ENCODE results near the gene STK10. TPM values are rescaled to one million over a fixed set of nuclear protein-coding genes. Genes with fewer than 3 reads are reported as not detected.

STK10 gene
- total RNA-seq, 1 experiment from 2014 or later, result 22.9 TPM

DNA sequence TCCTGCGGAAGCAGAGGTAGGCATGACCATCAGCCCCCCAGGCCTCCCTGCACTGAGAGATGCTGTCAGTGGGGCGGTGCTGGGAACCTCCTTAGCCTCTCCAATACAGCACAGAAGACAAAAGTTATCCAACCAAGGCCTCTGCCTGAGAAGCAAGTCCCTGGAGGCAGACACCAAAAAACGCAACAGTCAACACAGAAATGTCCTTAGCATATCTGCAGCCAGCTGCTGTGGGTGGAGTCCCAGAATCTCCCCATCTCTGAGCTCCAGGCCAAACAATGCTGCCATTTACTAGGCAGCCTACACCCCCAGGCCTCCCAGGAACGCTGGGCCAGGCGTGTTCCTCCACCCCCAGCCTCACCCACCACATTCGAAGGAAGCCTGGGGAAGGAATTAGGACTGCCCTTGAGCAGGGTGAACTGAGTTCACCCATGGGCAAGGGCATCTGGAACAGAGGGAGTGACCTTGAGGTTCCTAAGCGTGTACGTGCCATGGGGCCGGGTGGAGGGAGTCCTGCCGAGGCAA is 43.7 kb downstream of the STK10 start:
- H3K9me2 ChIP-seq (ENCODE audit: insufficient read depth), result no peaks in the 10 kb centered on the region
- H2AFZ ChIP-seq (ENCODE audit: low read depth, low read length, poor library complexity, severe bottlenecking), result no peak overlapping the region
- no peaks in the 10 kb centered on the region for H4K20me1 ChIP-seq (ENCODE audit: insufficient read depth)
- DNase-seq (ENCODE audit: low read depth, low spot score) (no peak), ATAC-seq (no peak)
- H3K9ac ChIP-seq (ENCODE audit: low read length), result no peak overlapping the region
- CTCF ChIA-PET, result no interaction called here
- H3K4me2 ChIP-seq (ENCODE audit: low read length), result no peak overlapping the region
- BruUV-seq (replicated peaks), result no TSS peak
- TF ChIP-seq, protein P1, sequence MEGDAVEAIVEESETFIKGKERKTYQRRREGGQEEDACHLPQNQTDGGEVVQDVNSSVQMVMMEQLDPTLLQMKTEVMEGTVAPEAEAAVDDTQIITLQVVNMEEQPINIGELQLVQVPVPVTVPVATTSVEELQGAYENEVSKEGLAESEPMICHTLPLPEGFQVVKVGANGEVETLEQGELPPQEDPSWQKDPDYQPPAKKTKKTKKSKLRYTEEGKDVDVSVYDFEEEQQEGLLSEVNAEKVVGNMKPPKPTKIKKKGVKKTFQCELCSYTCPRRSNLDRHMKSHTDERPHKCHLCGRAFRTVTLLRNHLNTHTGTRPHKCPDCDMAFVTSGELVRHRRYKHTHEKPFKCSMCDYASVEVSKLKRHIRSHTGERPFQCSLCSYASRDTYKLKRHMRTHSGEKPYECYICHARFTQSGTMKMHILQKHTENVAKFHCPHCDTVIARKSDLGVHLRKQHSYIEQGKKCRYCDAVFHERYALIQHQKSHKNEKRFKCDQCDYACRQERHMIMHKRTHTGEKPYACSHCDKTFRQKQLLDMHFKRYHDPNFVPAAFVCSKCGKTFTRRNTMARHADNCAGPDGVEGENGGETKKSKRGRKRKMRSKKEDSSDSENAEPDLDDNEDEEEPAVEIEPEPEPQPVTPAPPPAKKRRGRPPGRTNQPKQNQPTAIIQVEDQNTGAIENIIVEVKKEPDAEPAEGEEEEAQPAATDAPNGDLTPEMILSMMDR (IDR thresholded peaks at IDR 0.05 in 2 of 3, conservative IDR thresholded peaks at IDR 0.05 in 1 of 3; ENCODE audit: borderline replicate concordance in 1 of 3, insufficient read depth in 1 of 3, low read depth in 2 of 3, low read length in 2 of 3), result no peak
- TF ChIP-seq EGR1 (IDR thresholded peaks at IDR 0.05; ENCODE audit: low read depth) (no peak), YY1 (IDR thresholded peaks at IDR 0.05; ENCODE audit: extremely low read depth, insufficient replicate concordance, low read depth, low read length) (no peak), REST (IDR thresholded peaks at IDR 0.05; ENCODE audit: low read depth) (no peak), ZFX (IDR thresholded peaks at IDR 0.05) (no peak), SIN3A (IDR thresholded peaks at IDR 0.05; ENCODE audit: low read depth) (no peak), ELF1 (IDR thresholded peaks at IDR 0.05; ENCODE audit: borderline replicate concordance, low read depth) (no peak), TCF7L2 (IDR thresholded peaks at IDR 0.05; ENCODE audit: borderline replicate concordance, extremely low read depth, insufficient read depth, insufficient read length) (no peak), CBX3 (IDR thresholded peaks at IDR 0.05; ENCODE audit: low read depth) (no peak), SP1 (IDR thresholded peaks at IDR 0.05; ENCODE audit: low read depth) (no peak), JUND (IDR thresholded peaks at IDR 0.05) (no peak), ZBTB33 (IDR thresholded peaks at IDR 0.05; ENCODE audit: extremely low read depth, insufficient replicate concordance, low read length) (no peak), EZH2 (IDR thresholded peaks at IDR 0.05) (no peak), SRF (IDR thresholded peaks at IDR 0.05; ENCODE audit: low read depth) (no peak), ZNF274 (IDR thresholded peaks at IDR 0.05; ENCODE audit: low read depth, low read length) (no peak), EZH2phosphoT487 (IDR thresholded peaks at IDR 0.05; ENCODE audit: borderline replicate concordance) (no peak)
- TF ChIP-seq, protein P2, sequence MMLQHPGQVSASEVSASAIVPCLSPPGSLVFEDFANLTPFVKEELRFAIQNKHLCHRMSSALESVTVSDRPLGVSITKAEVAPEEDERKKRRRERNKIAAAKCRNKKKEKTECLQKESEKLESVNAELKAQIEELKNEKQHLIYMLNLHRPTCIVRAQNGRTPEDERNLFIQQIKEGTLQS (IDR thresholded peaks at IDR 0.05), result no peak
- TF ChIP-seq, protein P3, sequence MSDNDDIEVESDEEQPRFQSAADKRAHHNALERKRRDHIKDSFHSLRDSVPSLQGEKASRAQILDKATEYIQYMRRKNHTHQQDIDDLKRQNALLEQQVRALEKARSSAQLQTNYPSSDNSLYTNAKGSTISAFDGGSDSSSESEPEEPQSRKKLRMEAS (IDR thresholded peaks at IDR 0.05), result no peak
- intact Hi-C loops (cut with micrococcal nuclease), result no loop called here
- H3K27me3 ChIP-seq (ENCODE audit: insufficient read depth, low read length), result no peaks in the 10 kb centered on the region
- no peaks in the 10 kb centered on the region for H3K36me3 ChIP-seq (ENCODE audit: control insufficient read depth in 1 of 2, insufficient read depth in 2 of 2, low read length in 2 of 2)
- H3K27ac ChIP-seq (ENCODE audit: low read depth, low read length), result no peak overlapping the region
- H3K4me3 ChIP-seq (replicated peaks in 1 of 2; ENCODE audit: low read depth in 1 of 2, low read length in 2 of 2), result no peak overlapping the region
- H3K9me3 ChIP-seq (ENCODE audit: control insufficient read depth in 1 of 2, insufficient read depth in 1 of 2, low read depth in 1 of 2, low read length in 2 of 2), result no peaks in the 10 kb centered on the region
- RAD21 ChIA-PET (ENCODE audit: low non-redundant PET in 1 of 2, low total read pairs in 2 of 2, uncharacterized antibody in 2 of 2, unreplicated experiment in 2 of 2), result no interaction called here
- POLR2A ChIA-PET, result no interaction called here
- no peaks in the 10 kb centered on the region for H3K4me1 ChIP-seq (ENCODE audit: control insufficient read depth in 1 of 2, insufficient read depth in 2 of 2, low read length in 2 of 2)
- no peaks in the 10 kb centered on the region for H3K79me2 ChIP-seq (ENCODE audit: insufficient read depth, low read length)
